Activated CD8-positive, alpha-beta T cell treated with anti-CD3 and anti-CD28 coated beads for 36 hours (primary cell): ENCODE measurements around the gene POLD1. TPM values are rescaled to one million over a fixed set of nuclear protein-coding genes. Genes with fewer than 3 reads are reported as not detected.
"Not testable (repeated sequence)": the region's sequence is repeated elsewhere in the genome, so short reads cannot be mapped to it uniquely, and the experiment has no call there.

ENCODE experiments used
- ATAC-seq: fragments of 200-7000 bp; cut with Tn5 transposase; one replicate; pipeline ENCODE4 v1.10.0; 2021; ENCODE audit warnings: mild to moderate bottlenecking, moderate library complexity
- CTCF ChIA-PET: fragments of 350-600 bp; sonication (Branson Sonifier 250); formaldehyde crosslinking; loops from one replicate; lab custom pipeline; 2021; ENCODE audit warnings: antibody characterized with exemption; lab: Charles Lee
- POLR2A ChIA-PET: fragments of 350-600 bp; sonication (Branson Sonifier 250); formaldehyde crosslinking; loops from one replicate; lab custom pipeline; 2021; ENCODE audit warnings: antibody characterized with exemption; lab: Charles Lee
- DNase-seq: peaks from one replicate; pipeline ENCODE4 v3.0.0-alpha.2; 2020
- H3K27ac Mint-ChIP-seq: one replicate; pipeline ENCODE4 v1.8.0; 2021; ENCODE audit warnings: mild to moderate bottlenecking, mixed read lengths
- H3K27me3 Mint-ChIP-seq: one replicate; pipeline ENCODE4 v1.8.0; 2021; ENCODE audit warnings: mixed read lengths
- H3K36me3 Mint-ChIP-seq: one replicate; pipeline ENCODE4 v1.8.0; 2021; ENCODE audit warnings: low read depth, mixed read lengths
- H3K4me1 Mint-ChIP-seq: one replicate; pipeline ENCODE4 v1.8.0; 2021; ENCODE audit warnings: low read depth, mixed read lengths
- H3K4me3 Mint-ChIP-seq: one replicate; pipeline ENCODE4 v1.8.0; 2021; ENCODE audit warnings: mild to moderate bottlenecking, moderate library complexity, mixed read lengths
- H3K9me3 Mint-ChIP-seq: one replicate; pipeline ENCODE4 v1.8.0; 2021; ENCODE audit warnings: mixed read lengths
- intact Hi-C: fragments of 100-400 bp; cut with micrococcal nuclease; formaldehyde crosslinking; loops from one replicate; pipeline ENCODE4 v1.10.0; 2022
- total RNA-seq, 2 experiments: library from RNA; stranded (reverse); gene quantifications; one replicate each; pipeline ENCODE4 v1.2.3, GENCODE V29; 2021
- TF ChIP-seq, protein P1 (sequence below): fragments of 200-600 bp; IDR thresholded peaks from one replicate; pipeline ENCODE4 v1.8.0; 2022; ENCODE audit warnings: antibody characterized with exemption, mild to moderate bottlenecking

POLD1 gene
- 100 to 1,000 TPM; 214 to 215 TPM for total RNA-seq

DNA sequence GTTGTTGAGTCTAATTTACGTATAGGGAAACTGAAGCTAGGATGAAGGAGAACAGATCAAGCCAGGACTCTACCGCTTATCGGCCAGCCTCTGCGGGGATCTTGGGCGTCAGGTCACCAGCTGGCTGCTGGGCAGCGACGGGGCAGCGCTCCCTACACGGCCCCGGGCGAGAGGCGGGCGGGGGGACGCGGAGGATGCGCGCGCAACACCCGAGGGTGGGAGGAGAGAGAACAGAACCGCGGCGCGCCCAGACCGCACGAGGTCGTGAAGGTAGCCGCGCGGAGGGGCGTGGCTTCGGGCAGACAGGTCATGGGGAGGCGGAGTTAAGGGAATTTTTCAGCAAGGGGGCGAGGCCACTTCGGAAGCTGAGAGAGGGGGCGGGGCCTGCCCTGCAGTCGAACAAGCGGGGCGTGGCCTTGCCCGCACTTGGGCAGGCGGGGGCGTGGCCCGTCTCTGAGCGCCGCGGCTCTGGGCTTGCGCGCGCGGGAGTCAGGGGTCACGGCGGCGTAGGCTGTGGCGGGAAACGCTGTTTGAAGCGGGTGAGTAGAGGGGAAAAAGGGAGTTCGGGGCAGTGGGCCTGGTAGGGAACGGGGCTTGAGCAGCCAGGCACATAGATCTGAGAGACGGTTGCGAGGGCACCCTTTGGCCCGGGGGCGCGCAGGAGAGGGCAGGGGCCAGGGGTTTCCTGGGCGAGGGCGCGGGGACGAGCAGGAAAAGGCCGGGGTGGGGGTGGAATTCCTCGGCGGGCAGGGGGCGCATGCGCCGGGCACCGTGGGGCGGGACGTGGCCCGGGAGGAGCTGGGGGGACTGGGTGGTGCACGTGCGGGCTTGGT, at the start of gene POLD1:
Gene POLD1, plus strand, starts transcription at position 496 of the 833 bp plus-strand sequence. CDS start 14,505 bp downstream, outside the sequence.
- peak; percentile 99 for DNase-seq
- no peaks in the 10 kb centered on the region for H3K27me3 Mint-ChIP-seq
- intact Hi-C loops = no loop called here
- H3K36me3 Mint-ChIP-seq = peaks cover 40% of the 10 kb centered on the region
- H3K27ac Mint-ChIP-seq = peak within 1 kb of the TSS; percentile 95
- POLR2A ChIA-PET = interaction anchor here (0.6 to 2.3 kb wide), 8 partner anchors 9 to 92 kb away, joined by 3 to 11 read pairs (median 4); partner anchors contain the start of genes EMC10, GARIN5A, NAPSA and NR1H2
- CTCF ChIA-PET = interaction anchor here (1.0 to 2.0 kb wide), 5 partner anchors 8 to 31 kb away, joined by 3 to 10 read pairs (median 4); partner anchors contain the start of gene NR1H2
- TF ChIP-seq, protein P1, sequence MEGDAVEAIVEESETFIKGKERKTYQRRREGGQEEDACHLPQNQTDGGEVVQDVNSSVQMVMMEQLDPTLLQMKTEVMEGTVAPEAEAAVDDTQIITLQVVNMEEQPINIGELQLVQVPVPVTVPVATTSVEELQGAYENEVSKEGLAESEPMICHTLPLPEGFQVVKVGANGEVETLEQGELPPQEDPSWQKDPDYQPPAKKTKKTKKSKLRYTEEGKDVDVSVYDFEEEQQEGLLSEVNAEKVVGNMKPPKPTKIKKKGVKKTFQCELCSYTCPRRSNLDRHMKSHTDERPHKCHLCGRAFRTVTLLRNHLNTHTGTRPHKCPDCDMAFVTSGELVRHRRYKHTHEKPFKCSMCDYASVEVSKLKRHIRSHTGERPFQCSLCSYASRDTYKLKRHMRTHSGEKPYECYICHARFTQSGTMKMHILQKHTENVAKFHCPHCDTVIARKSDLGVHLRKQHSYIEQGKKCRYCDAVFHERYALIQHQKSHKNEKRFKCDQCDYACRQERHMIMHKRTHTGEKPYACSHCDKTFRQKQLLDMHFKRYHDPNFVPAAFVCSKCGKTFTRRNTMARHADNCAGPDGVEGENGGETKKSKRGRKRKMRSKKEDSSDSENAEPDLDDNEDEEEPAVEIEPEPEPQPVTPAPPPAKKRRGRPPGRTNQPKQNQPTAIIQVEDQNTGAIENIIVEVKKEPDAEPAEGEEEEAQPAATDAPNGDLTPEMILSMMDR = no peak
- peaks cover 32% of the 10 kb centered on the region for H3K4me1 Mint-ChIP-seq
- H3K9me3 Mint-ChIP-seq = no peaks in the 10 kb centered on the region
- H3K4me3 Mint-ChIP-seq = peak within 1 kb of the TSS; percentile 94
- ATAC-seq = peak; percentile 95

DNA sequence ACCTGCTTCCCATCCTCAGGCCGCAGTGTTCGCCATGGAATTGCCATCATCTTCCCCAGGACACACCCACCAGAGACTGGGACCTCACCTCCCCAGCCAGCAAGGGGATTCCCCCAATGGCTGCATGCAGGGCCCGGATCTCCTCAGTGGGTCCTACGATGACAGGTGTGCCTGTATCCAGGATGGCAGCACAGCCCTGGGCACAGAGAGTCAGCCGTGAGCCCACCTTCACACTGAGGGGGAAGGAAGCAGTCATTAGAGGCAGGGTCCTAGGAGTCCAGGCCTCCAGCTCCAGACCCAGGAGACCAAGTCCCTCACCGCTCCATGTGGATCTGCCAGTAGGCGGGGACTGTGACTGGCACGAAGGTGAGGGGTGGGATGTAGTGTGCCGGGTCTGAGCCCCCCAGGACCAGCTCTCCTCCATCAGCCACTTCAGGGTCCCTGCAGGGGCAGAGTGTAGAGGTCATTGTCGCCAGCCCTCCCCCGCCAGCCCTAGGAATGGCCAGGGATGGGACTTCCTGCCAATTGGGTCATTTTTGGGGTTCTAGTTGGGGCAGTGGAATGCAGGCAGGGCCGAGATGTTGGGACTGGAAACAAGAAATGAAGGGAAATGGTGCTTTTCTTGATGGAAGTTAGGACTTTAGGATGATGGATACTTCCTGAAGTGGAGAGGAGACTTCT, 49.3 kb upstream of the POLD1 start:
- Mint-ChIP-seq H3K36me3 (peaks cover 3% of the 10 kb centered on the region), H3K4me1 (peaks cover 49% of the 10 kb centered on the region), H3K9me3 (peaks cover 2% of the 10 kb centered on the region), H3K27ac (no peak overlapping the region), H3K4me3 (no peak overlapping the region), H3K27me3 (peaks cover 46% of the 10 kb centered on the region)
- CTCF ChIA-PET = interaction anchor here (1.6 kb wide), 1 partner anchor 23 kb away, joined by 9 read pairs; no protein-coding TSS in a partner anchor
- ATAC-seq (no peak), DNase-seq (no peak)
- POLR2A ChIA-PET = interaction anchor here (1.0 to 2.0 kb wide), 2 partner anchors 12 to 116 kb away, joined by 3 to 6 read pairs; no protein-coding TSS in a partner anchor
- intact Hi-C loops = no loop called here
- TF ChIP-seq, protein P1 = no peak

DNA sequence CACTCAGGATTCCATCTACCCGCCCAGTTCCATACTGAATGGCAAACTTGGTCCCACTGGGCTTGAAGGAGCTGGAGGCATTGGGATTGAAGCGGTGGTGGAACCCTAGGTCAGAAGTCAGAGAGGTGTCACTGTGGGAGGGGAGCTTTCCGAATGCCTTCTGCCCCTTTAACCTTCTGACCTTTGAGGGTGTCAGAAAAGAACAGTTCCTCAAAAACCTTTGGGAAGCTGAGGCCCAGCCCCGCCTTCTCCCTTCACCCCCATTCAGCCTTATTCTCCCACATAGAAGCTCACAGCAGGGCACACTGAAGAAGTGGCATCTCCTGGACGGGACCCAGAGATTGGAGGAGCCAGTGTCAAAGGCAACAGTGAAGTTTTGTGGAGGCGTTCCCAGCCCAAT, 47.1 kb upstream of the POLD1 start:
- H3K4me3 Mint-ChIP-seq, intact Hi-C loops, H3K36me3 Mint-ChIP-seq, H3K27ac Mint-ChIP-seq, DNase-seq, POLR2A ChIA-PET, ATAC-seq, H3K9me3 Mint-ChIP-seq: not testable (repeated sequence)
- CTCF ChIA-PET = interaction anchor here (1.4 kb wide), 1 partner anchor 20 kb away, joined by 3 read pairs; no protein-coding TSS in a partner anchor
- Mint-ChIP-seq H3K4me1 (peaks cover 30% of the 10 kb centered on the region), H3K27me3 (peaks cover 28% of the 10 kb centered on the region)

DNA sequence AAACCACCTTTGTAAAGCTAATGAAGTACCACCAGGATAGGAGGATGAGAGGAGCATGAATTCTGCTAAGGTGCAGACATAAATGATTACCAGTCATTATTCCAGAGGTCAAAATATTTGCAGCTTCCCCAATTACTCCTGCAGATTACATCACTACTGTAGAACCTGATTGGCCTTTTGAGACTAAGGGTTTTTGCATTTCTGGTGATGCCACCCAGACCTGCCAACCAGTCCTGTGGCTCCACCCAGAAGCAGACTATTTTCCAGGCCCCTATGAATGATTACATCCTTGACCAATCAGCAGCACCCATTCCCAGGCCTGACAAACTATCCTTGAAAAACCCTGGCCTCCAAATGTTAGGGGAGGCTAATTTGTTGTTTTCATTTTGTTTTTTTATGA, 43.8 kb upstream of the POLD1 start:
- ChIA-PET CTCF (interaction anchor here (1.4 to 3.3 kb wide), 2 partner anchors 17 to 146 kb away, joined by 4 to 12 read pairs; no protein-coding TSS in a partner anchor), POLR2A (no interaction called here)
- DNase-seq = no peak
- H3K27me3 Mint-ChIP-seq = peaks cover 10% of the 10 kb centered on the region
- no peak overlapping the region for H3K27ac Mint-ChIP-seq
- TF ChIP-seq, protein P1 = no peak
- peaks cover 9% of the 10 kb centered on the region for H3K4me1 Mint-ChIP-seq
- intact Hi-C loops = no loop called here
- no peak for ATAC-seq
- peaks cover 2% of the 10 kb centered on the region for H3K9me3 Mint-ChIP-seq
- no peaks in the 10 kb centered on the region for H3K36me3 Mint-ChIP-seq
- no peak overlapping the region for H3K4me3 Mint-ChIP-seq

DNA sequence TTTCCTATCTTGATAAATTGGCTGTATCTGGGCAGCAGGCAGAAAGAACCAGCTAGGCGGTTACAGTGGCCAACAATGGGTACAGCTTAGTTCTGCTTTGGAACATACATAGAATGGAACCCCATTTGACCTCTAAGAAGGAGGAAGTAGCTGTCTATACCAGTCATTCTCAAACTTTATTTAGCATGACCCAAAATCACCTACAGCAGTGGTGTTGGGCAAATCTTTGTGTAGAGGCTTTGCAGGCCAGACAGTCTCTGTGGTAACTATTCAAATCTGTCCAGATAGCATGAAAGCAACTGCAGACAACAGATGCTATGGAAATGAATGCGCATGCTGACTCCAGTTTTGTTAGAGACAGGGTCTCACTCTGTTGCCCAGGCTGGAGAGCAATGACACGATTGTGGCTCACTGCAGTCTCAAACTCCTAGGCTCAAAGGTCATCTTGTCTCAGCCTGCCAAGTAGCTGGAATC, 43.0 kb upstream of the POLD1 start:
- TF ChIP-seq, protein P1 = no peak
- Mint-ChIP-seq H3K27ac (no peak overlapping the region), H3K4me1 (peaks cover 4% of the 10 kb centered on the region), H3K27me3 (peaks cover 6% of the 10 kb centered on the region), H3K4me3 (no peak overlapping the region), H3K36me3 (no peaks in the 10 kb centered on the region), H3K9me3 (peaks cover 2% of the 10 kb centered on the region)
- DNase-seq (no peak), ATAC-seq (peak; percentile 27)
- ChIA-PET POLR2A (no interaction called here), CTCF (interaction anchor here (1.2 to 3.3 kb wide), 3 partner anchors 13 to 145 kb away, joined by 4 to 12 read pairs (median 4); no protein-coding TSS in a partner anchor)
- intact Hi-C loops = no loop called here
